ENCODE results near the gene SDK1.

The SDK1 gene

DNA sequence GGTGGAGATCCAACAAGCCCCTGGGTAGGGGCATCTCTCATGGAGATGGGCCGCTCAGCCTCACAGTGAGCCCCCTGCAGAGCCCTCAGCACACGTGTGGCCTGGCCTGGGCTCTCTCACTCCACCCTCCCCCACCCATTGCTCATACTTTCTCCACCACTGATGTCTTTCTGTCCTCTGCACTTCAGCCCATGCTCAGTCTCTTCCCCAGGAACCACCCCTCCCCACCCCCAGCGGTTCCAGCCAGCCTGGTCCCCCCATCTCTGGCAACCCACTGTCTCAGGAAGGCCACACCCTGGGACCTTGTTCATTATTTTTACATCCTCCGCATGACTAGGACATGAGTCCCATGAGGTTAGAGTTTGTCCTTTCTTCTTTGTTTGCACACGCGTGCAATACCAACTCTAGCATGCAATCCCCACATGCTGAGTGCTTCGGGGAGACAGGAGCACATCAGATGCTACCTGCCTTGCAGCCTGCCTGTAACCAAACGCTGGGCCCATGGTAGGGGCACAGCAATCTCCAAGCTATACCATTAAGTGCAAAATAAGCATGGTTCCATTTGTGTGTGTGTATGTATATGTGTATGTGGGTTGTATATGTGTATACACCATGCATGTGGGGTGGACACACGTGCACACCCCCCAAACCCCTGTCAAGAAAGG lies 972.6 kb downstream of the SDK1 start:
- H3K9me3 Mint-ChIP-seq = peaks cover 12% of the 10 kb centered on the region
- H3K4me1 Mint-ChIP-seq = no peaks in the 10 kb centered on the region
- no peaks in the 10 kb centered on the region for H3K36me3 Mint-ChIP-seq (ENCODE audit: low read depth)
- H3K27me3 Mint-ChIP-seq (ENCODE audit: low read depth) = peaks cover 7% of the 10 kb centered on the region
- no peak overlapping the region for H3K27ac Mint-ChIP-seq
- no peak overlapping the region for H3K4me3 Mint-ChIP-seq
- TF ChIP-seq, protein P1, sequence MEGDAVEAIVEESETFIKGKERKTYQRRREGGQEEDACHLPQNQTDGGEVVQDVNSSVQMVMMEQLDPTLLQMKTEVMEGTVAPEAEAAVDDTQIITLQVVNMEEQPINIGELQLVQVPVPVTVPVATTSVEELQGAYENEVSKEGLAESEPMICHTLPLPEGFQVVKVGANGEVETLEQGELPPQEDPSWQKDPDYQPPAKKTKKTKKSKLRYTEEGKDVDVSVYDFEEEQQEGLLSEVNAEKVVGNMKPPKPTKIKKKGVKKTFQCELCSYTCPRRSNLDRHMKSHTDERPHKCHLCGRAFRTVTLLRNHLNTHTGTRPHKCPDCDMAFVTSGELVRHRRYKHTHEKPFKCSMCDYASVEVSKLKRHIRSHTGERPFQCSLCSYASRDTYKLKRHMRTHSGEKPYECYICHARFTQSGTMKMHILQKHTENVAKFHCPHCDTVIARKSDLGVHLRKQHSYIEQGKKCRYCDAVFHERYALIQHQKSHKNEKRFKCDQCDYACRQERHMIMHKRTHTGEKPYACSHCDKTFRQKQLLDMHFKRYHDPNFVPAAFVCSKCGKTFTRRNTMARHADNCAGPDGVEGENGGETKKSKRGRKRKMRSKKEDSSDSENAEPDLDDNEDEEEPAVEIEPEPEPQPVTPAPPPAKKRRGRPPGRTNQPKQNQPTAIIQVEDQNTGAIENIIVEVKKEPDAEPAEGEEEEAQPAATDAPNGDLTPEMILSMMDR (IDR thresholded peaks at IDR 0.05; ENCODE audit: unreplicated experiment in 3 of 3) = no peak

DNA sequence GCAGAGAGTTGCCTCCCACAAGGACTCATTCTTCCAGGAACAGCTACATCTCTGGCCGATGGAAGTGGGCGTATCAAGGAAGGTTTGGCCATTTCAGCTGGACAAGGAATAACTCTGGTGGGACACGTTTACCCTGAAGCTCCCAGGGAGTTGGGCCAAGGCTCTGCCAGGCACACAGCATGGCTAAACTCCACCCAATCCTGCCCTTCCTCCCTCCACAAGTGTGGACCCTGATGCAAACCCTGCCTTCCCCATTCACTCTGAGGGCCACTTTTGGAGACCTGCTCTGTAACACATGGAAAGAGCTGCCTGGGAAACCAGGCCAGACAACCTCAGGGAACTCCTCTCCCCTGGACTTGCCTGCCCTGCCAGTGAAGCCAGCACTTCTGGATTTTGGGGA lies 973.2 kb downstream of the SDK1 start:
- Mint-ChIP-seq H3K4me3 (no peak overlapping the region), H3K36me3 (ENCODE audit: low read depth) (no peaks in the 10 kb centered on the region), H3K9me3 (peaks cover 12% of the 10 kb centered on the region), H3K4me1 (no peaks in the 10 kb centered on the region), H3K27me3 (ENCODE audit: low read depth) (peaks cover 7% of the 10 kb centered on the region), H3K27ac (no peak overlapping the region)
- TF ChIP-seq, protein P1 (IDR thresholded peaks at IDR 0.05; ENCODE audit: unreplicated experiment in 3 of 3) = no peak

DNA sequence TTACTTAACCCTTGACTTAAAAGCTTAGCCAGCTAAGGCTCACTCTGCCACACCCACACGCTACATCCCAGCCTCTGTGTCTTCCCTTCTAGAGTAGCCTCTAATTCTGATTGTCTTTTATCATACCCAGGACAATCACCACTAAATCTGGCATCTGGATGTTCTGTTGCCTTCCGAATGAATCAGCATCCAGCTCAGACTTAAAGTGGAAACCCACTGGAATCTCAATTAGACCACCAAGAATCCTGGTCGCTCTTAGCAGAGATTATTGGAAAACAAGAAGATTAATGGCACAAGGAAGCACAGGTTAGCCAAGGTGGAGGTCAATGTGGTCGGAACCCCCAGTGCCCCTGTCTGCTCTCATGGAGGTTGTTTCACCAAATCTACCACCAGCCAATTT lies 976.9 kb downstream of the SDK1 start:
- TF ChIP-seq, protein P1 (IDR thresholded peaks at IDR 0.05; ENCODE audit: unreplicated experiment in 3 of 3) = no peak
- Mint-ChIP-seq H3K4me3 (no peak overlapping the region), H3K27ac (no peak overlapping the region), H3K27me3 (ENCODE audit: low read depth) (peaks cover 16% of the 10 kb centered on the region), H3K9me3 (peaks cover 12% of the 10 kb centered on the region), H3K4me1 (no peaks in the 10 kb centered on the region), H3K36me3 (ENCODE audit: low read depth) (no peaks in the 10 kb centered on the region)

DNA sequence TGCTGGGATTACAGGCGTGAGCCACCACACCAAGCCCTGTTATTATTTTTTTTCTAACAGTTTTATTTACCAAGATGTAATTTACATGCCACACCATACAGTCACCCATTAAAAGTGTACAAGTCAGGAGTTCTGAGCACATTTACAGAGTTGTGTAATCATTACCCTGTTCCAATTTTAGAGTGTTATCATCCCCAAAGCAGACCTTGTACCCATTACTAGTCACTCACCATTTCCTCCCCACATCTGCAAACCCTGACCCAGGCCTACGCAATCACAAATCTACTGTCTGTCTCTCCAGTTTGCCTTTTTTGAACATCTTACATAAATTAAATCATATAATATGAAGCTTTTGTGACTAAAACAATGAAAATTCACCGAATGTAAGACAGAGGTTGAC lies 978.2 kb downstream of the SDK1 start:
- H3K27ac Mint-ChIP-seq = no peak overlapping the region
- H3K4me3 Mint-ChIP-seq = no peak overlapping the region
- peaks cover 7% of the 10 kb centered on the region for H3K9me3 Mint-ChIP-seq
- H3K4me1 Mint-ChIP-seq = no peaks in the 10 kb centered on the region
- H3K36me3 Mint-ChIP-seq (ENCODE audit: low read depth) = no peaks in the 10 kb centered on the region
- peaks cover 16% of the 10 kb centered on the region for H3K27me3 Mint-ChIP-seq (ENCODE audit: low read depth)
- TF ChIP-seq, protein P1 (IDR thresholded peaks at IDR 0.05; ENCODE audit: unreplicated experiment in 3 of 3) = no peak

DNA sequence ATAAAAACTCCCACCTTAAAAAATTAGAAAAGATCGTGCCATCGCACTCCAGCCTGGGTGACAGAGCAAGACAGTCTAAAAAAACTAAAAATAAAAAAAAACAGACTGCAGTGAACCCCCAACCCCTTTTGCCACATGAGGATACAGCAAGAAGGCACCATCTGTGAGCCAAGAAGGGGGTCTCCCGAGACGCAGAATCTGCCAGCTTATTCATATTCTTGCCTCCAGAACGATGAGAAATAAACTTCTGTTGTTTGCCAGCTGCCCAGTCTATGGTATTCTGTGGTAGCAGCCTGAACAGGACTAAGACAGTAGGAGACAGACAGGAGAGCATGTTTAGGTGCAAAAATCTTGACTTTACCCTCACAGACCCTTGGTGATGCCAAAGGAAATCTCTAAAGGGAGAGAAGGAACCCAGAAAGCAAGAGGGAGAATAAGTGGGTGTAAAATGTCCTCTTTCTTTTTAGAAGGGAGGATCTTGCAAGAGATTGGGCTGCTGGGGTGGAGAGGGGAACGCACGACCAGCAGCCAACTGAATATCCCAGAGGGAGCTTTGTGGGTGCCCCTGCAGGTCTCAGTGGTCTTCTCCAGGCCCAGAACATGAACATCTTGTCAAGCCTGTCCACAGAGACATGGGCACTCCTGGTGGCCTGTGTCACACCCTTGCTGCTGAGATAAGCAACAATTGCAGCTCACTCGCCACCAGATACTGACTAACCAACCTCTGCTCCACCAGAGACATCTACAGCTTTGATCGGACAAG lies 980.4 kb downstream of the SDK1 start:
- H3K27me3 Mint-ChIP-seq (ENCODE audit: low read depth) = peaks cover 21% of the 10 kb centered on the region
- H3K4me3 Mint-ChIP-seq = no peak overlapping the region
- no peak overlapping the region for H3K27ac Mint-ChIP-seq
- TF ChIP-seq, protein P1 (IDR thresholded peaks at IDR 0.05; ENCODE audit: unreplicated experiment in 3 of 3) = no peak
- no peaks in the 10 kb centered on the region for H3K4me1 Mint-ChIP-seq
- no peaks in the 10 kb centered on the region for H3K36me3 Mint-ChIP-seq (ENCODE audit: low read depth)
- H3K9me3 Mint-ChIP-seq = peaks cover 3% of the 10 kb centered on the region

Measured in nephron (organoid).